Measurements from ENCODE around the gene EDN2. TPM values are rescaled to one million over a fixed set of nuclear protein-coding genes. Genes with fewer than 3 reads are reported as not detected.

The EDN2 gene
- total RNA-seq, 1 experiment from 2014 or later: not detected

DNA sequence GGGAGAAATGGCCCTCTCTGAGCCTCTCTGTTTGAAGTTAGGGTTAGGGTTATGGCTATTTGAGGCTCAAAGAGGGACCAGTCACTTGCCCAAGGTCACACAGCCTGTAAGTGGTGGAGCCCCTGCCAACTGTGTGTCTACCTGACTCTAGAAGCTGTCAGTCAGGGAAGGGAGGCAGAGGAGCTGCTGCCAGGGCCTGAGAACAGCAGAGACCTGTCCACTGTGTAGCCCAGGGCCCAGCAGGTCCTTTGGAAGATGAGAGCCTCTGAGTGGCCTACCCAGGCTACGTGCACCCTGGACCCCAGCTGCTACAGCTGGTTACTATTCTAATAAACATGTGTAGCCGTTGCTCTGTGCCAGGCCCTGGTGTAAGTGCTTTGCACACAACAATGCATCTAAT is 15.1 kb upstream of the EDN2 start:
- no peak for DNase-seq (ENCODE audit: low read depth)

DNA sequence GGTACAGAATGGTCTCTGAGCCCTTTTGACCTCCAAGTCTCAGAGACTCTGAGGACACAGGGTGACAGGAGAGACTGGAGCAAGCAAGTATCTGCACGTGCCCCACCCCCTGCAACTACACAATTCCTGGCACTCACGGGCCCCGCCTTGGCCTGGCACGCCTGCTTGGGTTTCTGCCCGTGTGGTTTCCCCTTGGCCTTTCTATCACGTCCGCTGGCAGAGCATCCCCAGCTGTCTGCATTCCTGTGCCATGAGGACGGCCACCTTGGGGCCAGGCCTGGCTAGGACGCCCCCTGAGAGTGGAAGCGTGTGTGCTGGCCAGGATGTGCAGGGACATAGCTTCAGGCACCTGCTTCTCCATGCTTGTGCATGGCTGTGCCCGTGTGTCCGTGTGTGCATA is 14.3 kb upstream of the EDN2 start:
- peak; percentile 81 for DNase-seq (ENCODE audit: low read depth)

DNA sequence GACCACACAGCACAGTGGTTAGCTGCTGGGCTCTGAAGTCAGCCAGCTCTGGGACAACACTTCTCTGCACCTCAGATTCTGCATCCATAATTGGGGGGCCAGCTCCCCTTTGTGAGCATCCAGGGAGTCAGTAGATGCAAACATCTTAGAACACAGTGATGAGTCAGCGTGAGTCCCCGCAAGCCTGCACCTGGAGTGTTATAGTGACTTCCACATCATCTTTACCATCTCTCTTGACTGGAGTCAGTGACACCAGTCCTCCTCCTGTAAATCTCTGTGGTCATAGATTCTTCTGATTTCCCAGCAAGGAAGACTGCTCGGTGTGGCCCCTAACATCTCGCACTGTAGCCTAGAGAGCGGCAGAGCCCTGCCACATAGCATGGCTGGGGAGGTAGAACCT is 13.9 kb upstream of the EDN2 start:
- peak; percentile 56 for DNase-seq (ENCODE audit: low read depth)

DNA sequence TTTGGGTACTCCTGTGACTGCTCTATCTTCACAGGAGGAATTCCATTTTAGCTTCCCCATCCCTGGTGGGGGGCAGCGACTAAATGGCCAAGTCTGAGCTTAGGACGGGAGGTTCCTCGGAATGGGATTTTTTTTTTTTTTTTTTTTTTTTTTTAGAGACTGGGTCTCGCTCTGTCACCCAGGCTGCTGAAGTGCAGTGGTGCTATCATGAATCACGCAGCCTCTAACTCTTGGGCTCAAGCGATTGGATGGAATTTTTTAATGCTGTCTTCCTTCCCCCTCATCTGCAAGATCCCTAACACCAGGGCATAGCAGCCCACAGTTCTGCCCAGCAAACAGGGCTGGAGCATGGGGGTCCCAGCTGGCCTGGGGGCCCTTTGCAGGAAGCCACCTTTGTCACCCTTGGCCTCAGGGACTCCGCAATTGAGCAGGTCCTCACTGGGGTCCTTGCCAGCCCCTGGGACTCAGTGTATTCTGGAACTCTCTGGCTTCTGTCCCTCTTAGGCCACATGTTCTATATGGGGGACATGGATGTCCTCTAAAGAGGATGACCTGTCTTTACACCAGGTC is 13.1 kb upstream of the EDN2 start:
- DNase-seq (ENCODE audit: low read depth): no peak

DNA sequence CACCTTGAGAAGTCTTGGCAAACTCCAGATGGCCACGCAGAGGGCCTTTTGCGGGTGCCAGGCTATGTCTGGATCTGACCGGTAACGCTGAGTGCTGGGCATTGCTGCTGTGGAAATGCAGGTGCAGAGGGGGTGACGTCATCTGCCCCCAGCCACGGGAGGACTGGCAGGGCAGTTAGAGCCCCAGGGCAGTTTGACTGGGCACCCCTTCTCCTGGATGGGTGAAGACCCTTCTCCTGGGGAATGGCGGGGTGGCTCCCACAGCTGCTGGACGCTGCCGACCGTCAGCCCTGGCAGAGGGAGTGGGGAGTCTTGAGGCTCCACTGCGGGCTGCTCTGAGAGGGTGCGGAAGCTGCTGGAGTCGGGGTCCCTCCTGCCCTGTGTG is 12.6 kb upstream of the EDN2 start:
- no peak for DNase-seq (ENCODE audit: low read depth)

DNA sequence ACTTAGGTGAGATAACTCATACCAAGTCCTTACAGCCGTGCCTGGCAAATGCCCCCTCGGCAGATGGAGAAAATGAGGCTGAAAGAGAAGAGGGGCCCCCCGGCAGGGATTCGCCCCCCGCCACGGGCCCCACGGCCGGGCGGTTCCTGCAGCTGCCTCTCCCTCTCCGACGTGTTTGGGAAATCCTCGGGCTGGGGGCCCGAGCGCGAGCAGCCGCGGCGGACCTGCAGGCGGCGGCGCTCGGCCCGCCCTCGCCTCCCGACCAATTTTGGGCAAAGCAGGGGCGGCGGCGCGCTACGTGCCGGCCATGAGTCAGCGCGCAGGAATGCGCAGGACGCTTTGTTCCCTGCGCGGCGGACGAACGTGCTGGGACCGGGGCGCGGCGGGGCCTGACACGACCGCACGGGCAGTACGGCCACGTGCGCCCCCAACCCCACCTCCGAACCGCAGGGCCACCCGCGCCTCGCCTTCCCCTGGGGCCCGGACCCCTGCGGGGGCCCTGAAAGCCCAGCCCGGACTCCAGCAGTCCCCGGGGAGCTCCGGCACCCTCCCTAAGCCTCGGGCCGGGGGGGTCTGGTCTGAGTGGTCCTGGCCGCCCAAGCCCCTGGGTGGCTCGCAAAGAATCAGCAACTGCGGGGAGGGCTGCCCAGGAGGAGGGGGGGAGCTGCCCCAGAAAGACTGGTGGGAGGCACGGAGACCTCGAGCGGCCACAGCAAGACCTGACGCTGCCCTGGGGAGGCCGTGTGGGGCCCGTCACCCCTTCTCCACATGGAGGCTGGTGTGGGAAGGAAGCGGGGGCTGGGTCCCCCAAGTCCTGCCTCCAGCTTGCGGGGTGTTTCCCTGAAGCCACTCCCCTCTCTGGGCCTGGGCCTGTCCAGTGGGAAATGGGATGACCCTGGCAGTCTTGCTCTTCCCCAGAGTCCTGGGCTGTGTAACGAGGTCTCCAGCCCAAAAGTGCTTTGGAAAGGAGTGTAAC is 11.9 kb upstream of the EDN2 start:
- DNase-seq (ENCODE audit: low read depth): peak; percentile 71

DNA sequence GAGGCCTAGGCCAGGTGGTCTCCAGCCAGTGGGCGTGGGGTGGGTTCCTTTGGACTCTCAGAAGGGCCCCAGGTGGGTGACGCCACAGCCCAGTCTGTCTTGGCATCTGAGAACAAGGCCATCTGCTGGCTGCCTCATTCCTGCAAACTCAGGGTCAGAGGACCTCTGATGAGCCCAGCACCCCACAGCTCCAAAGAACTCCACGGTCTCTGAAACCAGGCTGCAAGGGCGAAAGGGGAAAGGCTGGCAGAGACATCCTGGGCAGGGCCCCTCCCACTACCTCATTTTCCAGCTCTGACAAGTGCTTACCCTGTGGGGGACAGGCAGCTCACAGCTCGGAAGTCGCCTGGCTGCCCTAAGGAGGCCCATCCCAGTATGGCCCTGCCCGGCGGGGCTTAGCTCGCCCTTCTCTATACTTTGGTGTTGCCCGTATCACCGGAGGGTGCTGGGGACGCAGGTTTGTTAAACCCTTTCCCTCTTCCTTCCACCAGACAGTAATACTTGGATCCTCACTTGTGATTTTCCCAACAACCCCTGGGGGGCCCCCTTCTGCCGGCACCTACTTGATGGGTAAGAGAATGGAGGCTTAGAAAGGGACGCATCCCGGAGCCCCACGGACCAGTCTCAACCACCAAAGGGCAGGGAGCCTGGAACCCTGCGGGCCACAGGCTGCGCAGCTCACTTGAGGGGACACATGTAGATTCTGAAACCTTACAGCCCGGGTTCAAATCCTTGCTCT is 10.9 kb upstream of the EDN2 start:
- no peak for DNase-seq (ENCODE audit: low read depth)

DNA sequence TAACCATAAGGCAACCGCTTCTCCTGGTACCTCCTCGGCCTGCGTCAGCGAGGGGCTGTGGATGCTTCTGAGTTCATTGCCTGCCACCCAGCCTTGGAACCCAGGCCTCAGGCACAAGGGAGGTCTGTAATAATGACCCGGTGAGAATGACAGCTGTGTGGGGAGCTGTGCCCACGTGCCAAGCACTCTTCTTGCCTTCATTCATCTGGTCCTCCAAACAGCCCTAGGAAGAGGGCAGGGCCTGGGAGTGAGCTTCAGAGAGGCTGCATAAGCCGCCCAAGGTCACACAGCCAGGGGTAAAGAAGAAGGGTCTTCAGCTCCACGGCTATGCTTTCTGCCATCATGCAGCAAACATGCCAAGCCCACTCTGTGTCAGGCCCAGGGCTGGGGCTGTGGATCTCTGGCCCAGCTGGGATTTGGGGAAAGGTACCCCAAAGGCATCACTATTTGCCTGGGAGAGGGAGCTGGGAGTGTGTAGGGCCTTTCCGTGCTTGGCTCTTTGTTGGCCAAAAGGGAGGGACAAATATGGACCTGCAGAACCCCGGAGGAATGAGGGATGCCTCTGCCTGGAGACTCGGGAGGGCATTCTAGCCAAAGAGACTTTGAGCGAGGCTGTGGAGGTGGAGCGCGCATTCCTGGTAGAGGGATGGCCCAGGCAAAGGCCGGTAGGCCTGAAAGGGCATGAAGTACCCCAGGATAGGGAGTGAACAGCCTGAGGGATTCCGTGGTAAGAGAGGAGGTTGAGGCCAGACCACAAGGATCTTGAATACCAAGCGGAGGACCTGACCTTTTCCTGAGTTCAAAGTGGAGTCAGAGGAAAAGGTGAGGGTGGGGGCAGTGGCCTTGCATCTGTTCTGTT is 10.1 kb upstream of the EDN2 start:
- DNase-seq (ENCODE audit: low read depth): no peak

DNA sequence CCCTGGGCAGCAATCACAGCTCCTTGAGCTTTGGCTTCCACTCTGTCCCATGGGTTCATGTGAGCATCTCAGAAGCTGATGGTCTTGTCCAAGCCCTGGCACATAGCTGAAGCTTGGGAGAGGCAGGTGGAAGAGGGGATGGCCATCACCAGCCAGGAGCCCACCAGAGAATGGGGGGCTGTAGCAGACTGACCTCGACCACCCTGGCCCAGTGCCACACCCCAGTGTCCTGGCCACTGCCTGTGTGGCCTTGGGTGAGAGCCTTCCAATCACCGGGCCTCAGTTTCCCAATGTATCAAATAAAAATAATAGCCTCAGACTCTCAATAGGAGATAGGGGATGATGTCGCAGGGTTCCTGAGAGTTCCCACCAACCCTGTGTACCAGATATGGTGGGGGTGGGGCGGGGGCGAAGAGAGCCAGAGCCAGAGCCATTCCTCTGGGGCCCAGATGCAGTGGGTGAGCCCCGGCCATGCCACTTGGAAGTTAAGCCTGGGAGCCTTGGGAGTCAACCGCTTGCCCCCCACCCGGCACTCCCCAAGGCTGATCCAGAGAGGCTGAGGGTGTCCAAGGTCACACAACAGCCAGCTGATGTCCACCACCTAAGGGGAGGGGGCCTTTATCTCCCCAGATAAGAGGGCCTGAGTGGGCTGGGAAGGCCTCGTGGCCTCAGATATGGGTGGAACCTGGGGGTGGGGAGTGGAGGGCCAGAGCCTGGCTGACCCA is 9.3 kb upstream of the EDN2 start:
- no peak for DNase-seq (ENCODE audit: low read depth)

DNA sequence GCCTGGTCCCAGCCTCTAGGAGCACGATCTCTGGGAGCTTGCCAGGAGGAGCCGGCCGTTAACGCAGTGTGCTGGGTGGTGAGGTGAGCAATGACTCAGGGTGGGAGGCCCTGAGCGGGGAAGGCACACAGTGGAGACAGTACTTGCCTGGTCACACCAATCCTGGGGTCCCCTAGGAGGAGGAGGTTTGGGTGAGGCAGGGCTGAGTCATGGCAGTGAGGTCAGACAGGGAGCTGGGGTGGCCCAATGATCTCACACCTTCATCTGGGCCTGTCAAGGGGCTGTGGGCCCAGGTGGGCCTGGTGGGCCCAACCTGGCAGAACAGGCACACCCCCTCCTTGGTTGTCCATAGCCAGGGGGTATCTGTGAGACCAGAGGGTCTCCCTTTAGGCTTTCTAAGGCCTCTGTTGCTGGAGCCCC is 8.6 kb upstream of the EDN2 start:
- peak; percentile 96 for DNase-seq (ENCODE audit: low read depth)

DNA sequence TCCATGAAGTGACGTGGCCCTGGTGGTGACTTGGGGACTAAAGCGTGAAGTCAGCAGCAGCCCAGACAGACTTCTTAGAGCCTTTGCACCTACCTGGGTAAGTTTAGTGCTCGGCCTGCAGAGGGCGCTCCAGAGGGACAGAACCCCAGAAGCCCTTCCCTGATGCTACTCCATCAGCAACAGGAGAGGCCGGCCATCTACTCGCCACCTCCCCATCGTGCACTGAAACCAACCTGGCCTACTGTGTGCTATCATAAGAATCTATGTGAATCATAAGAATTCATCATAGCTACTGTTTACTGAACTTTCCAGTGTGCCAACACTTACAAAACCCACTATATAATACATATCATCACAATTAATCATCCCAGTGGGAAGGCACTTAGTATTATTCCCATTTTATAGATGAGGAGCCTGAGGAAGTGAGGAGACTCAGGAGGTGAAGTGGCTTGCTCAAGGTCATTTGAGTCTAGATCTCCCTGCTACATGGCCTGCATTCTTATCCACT is 7.9 kb upstream of the EDN2 start:
- DNase-seq (ENCODE audit: low read depth): no peak

DNA sequence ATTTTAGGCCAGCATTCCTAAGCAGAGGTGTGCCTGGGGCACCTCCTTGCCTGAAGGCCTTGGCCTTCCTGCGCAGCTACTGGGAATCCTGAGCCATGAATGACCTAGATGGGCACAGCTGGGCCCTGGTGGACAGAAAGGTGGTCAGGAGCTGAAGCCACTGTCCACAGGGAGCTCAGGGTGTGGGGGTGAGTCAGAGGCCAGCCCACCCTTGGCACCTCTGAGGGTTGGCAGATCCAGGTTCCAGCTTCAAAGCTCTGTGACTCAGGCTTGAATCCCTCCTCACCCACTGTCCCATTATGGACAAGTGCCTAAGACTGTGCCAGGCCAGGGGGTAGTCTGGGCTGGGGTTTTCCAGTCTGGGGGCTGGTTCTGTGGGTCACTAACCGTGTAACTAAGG is 6.4 kb upstream of the EDN2 start:
- DNase-seq (ENCODE audit: low read depth): no peak

DNA sequence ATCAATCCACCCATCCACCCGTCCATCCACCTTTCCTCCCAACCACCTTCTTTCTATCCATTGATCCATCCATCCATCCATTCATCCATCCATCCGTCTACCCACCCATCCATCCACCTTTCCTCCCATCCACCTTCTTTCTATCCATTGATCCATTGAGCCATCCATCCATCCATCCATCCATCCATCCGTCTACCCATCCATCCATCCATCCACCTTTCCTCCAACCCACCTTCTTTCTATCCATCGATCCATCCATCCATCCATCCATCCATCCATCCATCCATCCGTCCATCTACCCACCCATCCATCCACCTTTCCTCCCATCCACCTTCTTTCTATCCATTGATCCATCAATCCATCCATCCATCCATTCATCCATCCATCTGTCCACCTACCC is 5.1 kb upstream of the EDN2 start:
- DNase-seq (ENCODE audit: low read depth): no peak

DNA sequence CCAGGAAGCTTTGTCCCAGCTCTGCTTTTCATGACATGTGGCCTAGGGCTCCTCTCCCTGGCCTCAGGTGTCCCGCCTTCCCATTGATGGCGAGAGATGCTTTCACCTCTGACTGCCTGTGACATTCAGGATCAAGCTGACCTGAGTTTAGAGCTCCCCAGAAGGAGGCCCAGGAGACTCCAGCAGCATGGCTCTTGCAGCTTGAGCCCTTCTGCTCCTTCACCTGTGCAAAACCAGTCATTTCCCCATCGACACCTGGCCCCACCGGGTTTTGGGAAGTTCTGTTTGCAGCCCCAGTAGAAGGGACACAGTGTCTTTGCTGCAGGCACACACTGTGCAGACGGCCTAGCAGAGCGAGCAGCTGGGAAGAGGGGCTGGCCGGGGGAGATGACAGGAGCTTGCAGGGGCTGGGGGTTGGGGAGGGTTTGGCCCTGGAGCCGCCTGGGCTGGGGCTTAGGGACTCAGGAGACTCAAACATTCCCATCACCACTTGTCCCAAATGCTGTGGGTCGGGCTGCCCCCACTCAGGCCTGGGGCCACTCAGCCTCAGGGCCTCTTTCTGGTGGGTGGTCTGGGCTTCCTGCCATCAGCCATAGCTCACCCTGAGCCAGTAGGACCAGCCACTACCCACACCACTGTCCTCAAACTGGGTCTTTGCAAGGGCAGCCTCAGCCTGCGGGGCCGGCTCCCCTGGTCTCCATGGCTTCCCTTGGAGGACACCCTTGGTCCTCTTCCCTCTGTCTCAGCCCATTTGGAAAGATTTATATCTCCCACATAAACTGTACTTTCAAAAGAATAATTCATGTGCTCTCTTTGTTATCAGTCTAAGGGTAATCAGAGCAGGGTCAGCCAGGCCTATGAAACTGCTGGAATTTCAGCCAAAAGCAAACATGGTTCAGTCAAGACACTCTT is 3.8 kb upstream of the EDN2 start:
- no peak for DNase-seq (ENCODE audit: low read depth)

DNA sequence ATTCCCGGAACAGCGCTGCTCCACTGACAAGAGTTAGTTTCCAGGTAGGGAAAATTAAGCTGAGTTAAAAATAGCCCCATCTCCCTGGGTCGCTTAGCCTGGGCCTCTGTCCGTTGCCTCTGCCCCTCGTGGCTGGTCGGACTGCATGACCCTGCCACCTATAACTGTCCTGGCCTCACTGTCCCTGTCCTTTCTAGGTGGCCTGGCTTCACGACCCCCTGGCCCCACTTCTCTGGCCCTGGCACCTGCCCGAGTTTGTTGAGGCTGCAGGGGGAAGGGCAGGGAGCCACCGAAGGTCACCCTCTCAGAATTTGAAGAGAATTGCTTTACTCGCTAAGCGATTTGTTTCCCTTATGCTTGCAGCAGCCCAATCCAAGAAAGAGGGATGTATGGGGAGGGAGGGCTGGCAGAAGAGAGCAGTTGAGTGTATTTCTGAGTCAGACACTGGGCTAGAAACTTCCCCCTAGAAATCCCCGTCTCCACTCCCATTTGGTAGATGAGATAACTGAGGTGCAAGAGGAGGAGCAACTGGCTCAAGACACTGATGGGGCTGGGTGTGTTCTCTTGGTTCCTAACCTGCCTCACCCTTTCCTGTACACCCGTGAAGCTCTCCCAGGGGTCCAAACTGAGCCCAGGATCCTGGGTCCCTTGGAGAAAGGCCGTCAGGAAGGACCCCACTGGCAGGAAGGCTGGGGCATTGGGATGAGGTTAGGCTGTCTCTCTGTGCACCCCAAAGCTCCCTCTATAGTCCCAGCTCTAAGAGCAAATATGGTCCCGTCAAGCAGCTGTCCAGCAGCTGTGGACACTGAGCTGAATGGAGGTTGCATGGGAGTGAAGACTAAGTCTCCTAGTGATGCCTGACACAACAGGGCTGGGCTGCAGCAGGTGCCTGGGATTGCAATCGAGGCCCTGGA is 2.9 kb upstream of the EDN2 start:
- DNase-seq (ENCODE audit: low read depth): no peak

DNA sequence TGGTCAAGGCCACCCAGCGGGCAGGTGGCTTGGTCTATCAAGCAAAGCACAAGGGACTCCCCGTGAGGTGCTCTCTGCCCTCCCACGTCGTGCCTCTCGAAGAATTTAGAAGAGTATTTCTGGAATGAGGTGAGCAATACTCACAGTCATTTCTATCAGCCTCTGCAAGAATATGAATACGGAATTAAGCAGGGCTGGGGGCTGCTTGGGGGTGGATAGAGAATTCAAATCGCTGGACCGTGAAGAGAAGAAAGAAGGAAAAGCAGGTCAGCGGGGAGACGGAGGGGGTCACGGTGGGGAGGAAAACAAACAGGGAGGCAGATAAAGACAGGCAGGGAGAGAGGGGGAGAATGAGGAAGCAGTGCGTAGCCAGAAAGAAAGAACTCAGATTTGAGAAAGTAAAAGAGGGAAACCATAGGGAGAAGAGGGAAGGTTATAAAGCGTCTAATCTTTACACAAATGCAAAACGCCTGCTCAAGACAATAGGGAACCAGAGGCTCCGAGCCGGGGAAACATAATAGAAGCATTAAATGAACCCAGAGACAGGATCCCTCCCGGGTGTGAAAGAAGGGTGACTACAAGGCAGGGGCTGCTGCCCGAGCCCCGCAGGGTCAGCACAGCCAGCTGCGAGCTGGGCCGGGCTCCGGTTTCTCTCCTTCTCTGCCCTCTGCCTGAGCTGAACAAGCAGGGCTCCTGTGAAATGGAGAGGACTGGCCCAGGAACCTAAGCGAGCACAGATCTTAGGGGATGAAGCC is 2.1 kb upstream of the EDN2 start:
- no peak for DNase-seq (ENCODE audit: low read depth)

DNA sequence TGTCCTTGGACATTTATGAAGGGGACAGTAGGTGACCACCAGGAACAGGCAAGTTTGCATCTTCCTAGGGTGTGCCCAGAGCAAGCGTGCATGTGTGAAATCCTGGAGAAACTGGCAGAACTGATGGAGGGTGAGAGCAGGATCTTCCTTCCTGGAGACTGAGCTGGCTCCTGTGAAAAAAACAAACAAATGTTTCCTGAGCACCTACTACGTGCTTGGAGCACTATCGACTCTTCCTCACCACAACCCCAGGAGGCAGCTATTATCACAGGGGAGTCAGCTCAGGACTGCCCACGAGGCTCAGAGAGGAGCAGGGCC is 1.5 kb upstream of the EDN2 start:
- no peak for DNase-seq (ENCODE audit: low read depth)

DNA sequence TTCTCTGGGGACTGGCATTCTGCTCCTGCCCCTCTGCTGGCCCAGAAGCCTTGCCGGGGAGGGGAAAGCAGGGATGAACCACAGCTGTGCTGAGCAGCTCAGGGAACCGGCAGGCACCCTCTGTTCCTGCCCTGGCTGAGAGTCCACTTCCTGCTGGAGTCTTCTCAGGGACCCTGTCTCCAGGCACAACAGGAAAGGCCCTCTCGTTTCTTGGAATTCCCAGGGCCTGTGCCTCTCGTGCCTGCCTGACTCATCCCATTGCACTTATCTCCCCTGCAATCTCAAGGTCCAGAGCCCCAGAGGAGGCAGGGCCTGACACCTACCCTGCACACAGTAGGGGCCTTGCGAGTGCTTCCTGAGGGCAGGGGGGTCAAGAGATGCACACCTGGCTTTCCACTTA is 1.1 kb upstream of the EDN2 start:
- DNase-seq (ENCODE audit: low read depth): peak; percentile 90

All from HT1080 (cell line).